Hematopoietic multipotent progenitor cell treated with erythropoietin and hydrocortisone succinate and interleukin-3 and kit ligand, for 4 days (in vitro differentiated cells): ENCODE measurements around the gene PCDHB11.
"Not testable (repeated sequence)": the region's sequence is repeated elsewhere in the genome, so short reads cannot be mapped to it uniquely, and the experiment has no call there.

ENCODE experiments used
- DNase-seq: peaks from one replicate; pipeline ENCODE4 v3.0.0-alpha.2; 2015

Gene PCDHB11

DNA sequence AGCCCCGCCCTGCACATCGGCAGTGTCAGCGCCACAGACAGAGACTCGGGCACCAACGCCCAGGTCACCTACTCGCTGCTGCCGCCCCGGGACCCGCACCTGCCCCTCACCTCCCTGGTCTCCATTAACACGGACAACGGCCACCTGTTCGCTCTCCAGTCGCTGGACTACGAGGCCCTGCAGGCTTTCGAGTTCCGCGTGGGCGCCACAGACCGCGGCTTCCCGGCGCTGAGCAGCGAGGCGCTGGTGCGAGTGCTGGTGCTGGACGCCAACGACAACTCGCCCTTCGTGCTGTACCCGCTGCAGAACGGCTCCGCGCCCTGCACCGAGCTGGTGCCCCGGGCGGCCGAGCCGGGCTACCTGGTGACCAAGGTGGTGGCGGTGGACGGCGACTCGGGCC lies 47.5 kb downstream of the PCDHB11 start:
- not testable (repeated sequence) for DNase-seq

DNA sequence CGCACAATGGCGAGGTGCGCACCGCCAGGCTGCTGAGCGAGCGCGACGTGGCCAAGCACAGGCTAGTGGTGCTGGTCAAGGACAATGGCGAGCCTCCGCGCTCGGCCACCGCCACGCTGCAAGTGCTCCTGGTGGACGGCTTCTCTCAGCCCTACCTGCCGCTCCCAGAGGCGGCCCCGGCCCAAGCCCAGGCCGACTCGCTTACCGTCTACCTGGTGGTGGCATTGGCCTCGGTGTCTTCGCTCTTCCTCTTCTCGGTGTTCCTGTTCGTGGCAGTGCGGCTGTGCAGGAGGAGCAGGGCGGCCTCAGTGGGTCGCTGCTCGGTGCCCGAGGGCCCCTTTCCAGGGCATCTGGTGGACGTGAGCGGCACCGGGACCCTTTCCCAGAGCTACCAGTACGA lies 48.0 kb downstream of the PCDHB11 start:
- not testable (repeated sequence) for DNase-seq

DNA sequence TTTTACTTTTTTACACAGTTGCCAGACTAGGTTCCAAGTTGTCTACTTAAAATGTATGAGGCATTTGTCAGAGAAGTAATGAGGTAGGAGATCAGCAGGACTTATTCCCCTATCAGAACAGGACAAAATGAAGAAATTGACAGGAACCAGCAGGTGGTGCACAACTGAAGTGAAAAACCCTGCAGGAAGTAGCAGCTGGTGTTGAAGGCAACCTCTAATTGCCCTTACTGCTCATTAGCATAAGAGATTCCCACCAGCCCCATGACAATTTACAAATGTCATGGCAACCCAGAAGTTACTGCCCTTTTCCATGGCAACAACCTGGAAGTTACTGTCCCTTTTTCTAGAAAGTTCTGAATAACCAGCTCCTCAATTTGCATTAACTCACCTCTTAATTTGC lies 51.1 kb downstream of the PCDHB11 start:
- no peak for DNase-seq
